PFSK-1 (cell line): ENCODE measurements around the gene LCORL.

Experiments used
- POLR2AphosphoS5 ChIP-seq: IDR thresholded peaks from 2 replicates; pipeline ENCODE4 v1.6.1; 2012; ENCODE audit warnings: low read depth, mild to moderate bottlenecking, control low read depth, low read length, moderate library complexity
- TF ChIP-seq, protein P1 (sequence below), 2 experiments: IDR thresholded peaks; 2 replicates each; pipeline versions ENCODE4 v1.6.1 to v1.8.0; 2011 to 2012; ENCODE audit warnings: low read depth in 2 of 2, low read length in 2 of 2, control low read depth in 1 of 2, inconsistent platforms in 1 of 2, mild to moderate bottlenecking in 1 of 2, moderate library complexity in 1 of 2; ENCODE audit not compliant: insufficient read depth in 1 of 2

DNA sequence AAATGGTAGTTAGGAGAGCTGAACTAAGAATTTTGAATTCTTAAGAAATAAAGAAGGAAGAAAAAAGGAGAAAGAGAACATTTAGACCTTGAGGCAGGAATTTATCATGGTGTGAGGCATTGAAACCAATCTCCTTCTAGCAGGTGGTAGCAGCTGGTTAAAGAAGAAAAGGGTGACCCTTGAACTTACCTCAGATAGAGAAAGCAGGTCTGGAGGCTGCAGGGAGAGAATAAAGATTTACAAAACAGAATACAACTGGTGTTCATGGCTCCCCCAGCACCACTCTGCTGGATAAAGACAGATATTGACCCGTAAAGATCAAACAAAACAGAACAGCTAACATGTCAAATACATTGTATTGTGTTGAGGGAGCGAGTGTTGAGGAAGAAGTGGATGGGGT lies 154.7 kb downstream of the LCORL start:
- no peak for TF ChIP-seq POLR2AphosphoS5
- TF ChIP-seq, protein P1, sequence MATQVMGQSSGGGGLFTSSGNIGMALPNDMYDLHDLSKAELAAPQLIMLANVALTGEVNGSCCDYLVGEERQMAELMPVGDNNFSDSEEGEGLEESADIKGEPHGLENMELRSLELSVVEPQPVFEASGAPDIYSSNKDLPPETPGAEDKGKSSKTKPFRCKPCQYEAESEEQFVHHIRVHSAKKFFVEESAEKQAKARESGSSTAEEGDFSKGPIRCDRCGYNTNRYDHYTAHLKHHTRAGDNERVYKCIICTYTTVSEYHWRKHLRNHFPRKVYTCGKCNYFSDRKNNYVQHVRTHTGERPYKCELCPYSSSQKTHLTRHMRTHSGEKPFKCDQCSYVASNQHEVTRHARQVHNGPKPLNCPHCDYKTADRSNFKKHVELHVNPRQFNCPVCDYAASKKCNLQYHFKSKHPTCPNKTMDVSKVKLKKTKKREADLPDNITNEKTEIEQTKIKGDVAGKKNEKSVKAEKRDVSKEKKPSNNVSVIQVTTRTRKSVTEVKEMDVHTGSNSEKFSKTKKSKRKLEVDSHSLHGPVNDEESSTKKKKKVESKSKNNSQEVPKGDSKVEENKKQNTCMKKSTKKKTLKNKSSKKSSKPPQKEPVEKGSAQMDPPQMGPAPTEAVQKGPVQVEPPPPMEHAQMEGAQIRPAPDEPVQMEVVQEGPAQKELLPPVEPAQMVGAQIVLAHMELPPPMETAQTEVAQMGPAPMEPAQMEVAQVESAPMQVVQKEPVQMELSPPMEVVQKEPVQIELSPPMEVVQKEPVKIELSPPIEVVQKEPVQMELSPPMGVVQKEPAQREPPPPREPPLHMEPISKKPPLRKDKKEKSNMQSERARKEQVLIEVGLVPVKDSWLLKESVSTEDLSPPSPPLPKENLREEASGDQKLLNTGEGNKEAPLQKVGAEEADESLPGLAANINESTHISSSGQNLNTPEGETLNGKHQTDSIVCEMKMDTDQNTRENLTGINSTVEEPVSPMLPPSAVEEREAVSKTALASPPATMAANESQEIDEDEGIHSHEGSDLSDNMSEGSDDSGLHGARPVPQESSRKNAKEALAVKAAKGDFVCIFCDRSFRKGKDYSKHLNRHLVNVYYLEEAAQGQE (IDR thresholded peaks at IDR 0.05; ENCODE audit: insufficient read depth in 1 of 2, low read depth in 2 of 2, low read length in 2 of 2): no peak
